Uterus (tissue), 4 donors: ENCODE data around the gene MID1. TPM values are rescaled to one million over a fixed set of nuclear protein-coding genes. Genes with fewer than 3 reads are reported as not detected.

Experiments used
- DNase-seq, 2 donors: peaks; one replicate each; pipeline ENCODE4 v3.0.0-alpha.2; 2019 to 2020
- H3K27ac ChIP-seq, 2 donors: fragments of 200-600 bp; sonication (generic); 1 replicate in 1 of 2; 2 replicates in 1 of 2; pipeline ENCODE4 v1.5.1; 2016 to 2018
- H3K27me3 ChIP-seq, 2 donors: fragments of 200-600 bp; sonication (generic); one replicate each; pipeline ENCODE4 v1.5.1; 2018 to 2019; ENCODE audit warnings: control low read depth in 1 of 2
- H3K36me3 ChIP-seq, 2 donors: fragments of 200-600 bp; sonication (generic); one replicate each; pipeline ENCODE4 v1.5.1; 2019; ENCODE audit warnings: control low read depth in 1 of 2
- H3K4me1 ChIP-seq, 2 donors: fragments of 200-600 bp; sonication (generic); one replicate each; pipeline ENCODE4 v1.5.1; 2018 to 2019; ENCODE audit warnings: control low read depth in 1 of 2
- H3K4me3 ChIP-seq, 2 donors: fragments of 200-600 bp; sonication (generic); 1 replicate in 1 of 2; 2 replicates in 1 of 2; pipeline ENCODE4 v1.5.1; 2018 to 2019; ENCODE audit warnings: mild to moderate bottlenecking in 1 of 2
- H3K9me3 ChIP-seq, 2 donors: fragments of 200-600 bp; sonication (generic); one replicate each; pipeline ENCODE4 v1.5.1; 2019; ENCODE audit warnings: control low read depth in 1 of 2
- CTCF ChIP-seq, 4 experiments: fragments of 200-600 bp in 2 of 4; fragments of 450-650 bp in 2 of 4; sonication (generic) in 2 of 4; IDR thresholded peaks; one replicate each; pipeline ENCODE4 v1.5.1; 2016 to 2019; ENCODE audit warnings: antibody characterized with exemption in 4 of 4, mild to moderate bottlenecking in 2 of 4, moderate library complexity in 1 of 4
- POLR2A ChIP-seq, 2 donors: fragments of 450-650 bp; IDR thresholded peaks; one replicate each; pipeline ENCODE4 v1.6.1; 2016; ENCODE audit warnings: antibody characterized with exemption in 2 of 2, mild to moderate bottlenecking in 1 of 2, moderate library complexity in 1 of 2
- intact Hi-C: fragments of 100-400 bp; cut with DNase I; formaldehyde crosslinking; loops from one replicate; pipeline ENCODE4 v1.15.1; 2023; ENCODE audit warnings: low total_unique reads
- total RNA-seq, 4 donors: library from RNA; depleted of rRNA in 3 of 4; stranded (reverse); fragments of >200 nt in 3 of 4; gene quantifications; one replicate each; pipeline versions ENCODE4 v1.1.0 to v1.2.4, GENCODE V29; 2014 to 2023
- donor health status: DM: yes; HTN: yes; CAD: no.

Gene MID1
- total RNA-seq, 4 donors from 2014 or later: 9.1 to 29.2 (median 18.8) TPM

GRCh38 chrX:10611441-10612090, 8.8 kb downstream of the MID1 start:
- Histone ChIP-seq H3K4me1 (no peaks in the 10 kb centered on the region), H3K36me3 (no peaks in the 10 kb centered on the region), H3K27ac (peak overlapping the region in 1 of 2 donors; percentile 18)

GRCh38 chrX:10608099-10608498, 12.3 kb downstream of the MID1 start:
- DNase-seq: no peak
- Histone ChIP-seq H3K27me3 (no peaks in the 10 kb centered on the region), H3K9me3 (no peaks in the 10 kb centered on the region), H3K36me3 (no peaks in the 10 kb centered on the region), H3K4me3 (no peak overlapping the region), H3K4me1 (no peaks in the 10 kb centered on the region), H3K27ac (no peak overlapping the region)
- TF ChIP-seq POLR2A (IDR thresholded peaks at IDR 0.05) (no peak), CTCF (IDR thresholded peaks at IDR 0.05) (no peak)
- intact Hi-C loops: no loop called here

More at GRCh38 chrX:10611441-10612090, 8.8 kb downstream of the MID1 start:
- intact Hi-C loops: no loop called here
- no peaks in the 10 kb centered on the region for H3K27me3 ChIP-seq
- no peak for TF ChIP-seq POLR2A (IDR thresholded peaks at IDR 0.05)
- TF ChIP-seq CTCF (IDR thresholded peaks at IDR 0.05): no peak
- H3K9me3 ChIP-seq: no peaks in the 10 kb centered on the region
- no peak for DNase-seq
- H3K4me3 ChIP-seq: no peak overlapping the region

GRCh38 chrX:10607233-10607632, 13.2 kb downstream of the MID1 start:
- Histone ChIP-seq H3K4me1 (no peaks in the 10 kb centered on the region), H3K9me3 (no peaks in the 10 kb centered on the region), H3K27me3 (no peaks in the 10 kb centered on the region), H3K36me3 (no peaks in the 10 kb centered on the region), H3K27ac (no peak overlapping the region), H3K4me3 (no peak overlapping the region)
- DNase-seq: no peak
- TF ChIP-seq CTCF (IDR thresholded peaks at IDR 0.05) (no peak), POLR2A (IDR thresholded peaks at IDR 0.05) (no peak)
- intact Hi-C loops: no loop called here

GRCh38 chrX:10603612-10604011, 16.8 kb downstream of the MID1 start:
- no peak for TF ChIP-seq CTCF (IDR thresholded peaks at IDR 0.05)
- TF ChIP-seq POLR2A (IDR thresholded peaks at IDR 0.05): no peak
- intact Hi-C loops: no loop called here
- no peaks in the 10 kb centered on the region for H3K9me3 ChIP-seq
- no peaks in the 10 kb centered on the region for H3K4me1 ChIP-seq
- no peak overlapping the region for H3K4me3 ChIP-seq
- no peaks in the 10 kb centered on the region for H3K36me3 ChIP-seq
- DNase-seq: no peak
- no peaks in the 10 kb centered on the region for H3K27me3 ChIP-seq
- H3K27ac ChIP-seq: no peak overlapping the region

GRCh38 chrX:10602646-10603045, 17.7 kb downstream of the MID1 start:
- no peaks in the 10 kb centered on the region for H3K4me1 ChIP-seq
- no peaks in the 10 kb centered on the region for H3K27me3 ChIP-seq
- no peak overlapping the region for H3K4me3 ChIP-seq
- no peak for DNase-seq
- no peak for TF ChIP-seq POLR2A (IDR thresholded peaks at IDR 0.05)
- TF ChIP-seq CTCF (IDR thresholded peaks at IDR 0.05): no peak
- no peaks in the 10 kb centered on the region for H3K36me3 ChIP-seq
- H3K27ac ChIP-seq: no peak overlapping the region
- no peaks in the 10 kb centered on the region for H3K9me3 ChIP-seq
- intact Hi-C loops: no loop called here
